ENCODE measurements around the gene MLC1.

MLC1 gene

DNA sequence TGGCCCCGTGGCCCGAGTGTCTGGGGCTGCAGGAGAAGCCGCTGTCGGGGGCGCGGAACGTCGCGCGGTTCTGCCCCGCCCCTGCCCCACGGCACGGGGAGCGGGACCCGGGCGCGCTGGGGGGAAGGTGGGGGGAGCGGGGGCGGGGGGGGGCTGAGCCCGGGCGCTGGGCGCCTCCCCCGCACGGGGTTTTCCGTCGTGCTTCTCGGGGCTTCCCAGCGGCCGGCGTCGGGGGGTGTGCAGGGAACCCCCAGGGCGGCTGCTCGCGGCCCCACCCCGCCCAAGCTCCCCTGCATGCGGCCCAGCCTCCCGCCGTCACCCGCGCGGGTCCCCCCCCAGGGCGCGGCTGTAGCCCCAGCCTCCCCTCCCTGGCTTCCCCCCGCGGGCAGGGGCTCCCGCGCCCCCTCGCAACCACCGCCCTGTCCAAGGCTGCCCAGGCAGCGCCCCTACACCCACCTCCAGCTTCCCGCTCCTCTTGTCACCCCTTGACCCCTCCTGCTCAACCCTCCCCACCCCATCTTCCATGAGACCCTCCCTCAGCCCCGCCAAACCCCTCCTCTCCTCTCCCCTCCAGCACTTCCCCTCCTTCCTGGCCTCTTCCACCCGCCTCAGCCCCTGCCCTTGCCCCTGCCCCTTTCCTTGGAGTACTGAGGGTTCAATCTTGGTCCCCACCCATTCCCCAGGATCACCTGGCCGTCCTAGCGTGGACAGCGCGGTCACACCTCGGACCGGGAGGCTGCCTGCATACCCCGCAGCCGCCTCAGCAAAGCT, 74.4 kb downstream of the MLC1 start:
- TF ChIP-seq GATA1 (IDR thresholded peaks at IDR 0.05; ENCODE audit: low read depth, low read length) (no peak), POLR2A (IDR thresholded peaks at IDR 0.05; ENCODE audit: low read length) (no peak)
- DNase-seq = no peak

DNA sequence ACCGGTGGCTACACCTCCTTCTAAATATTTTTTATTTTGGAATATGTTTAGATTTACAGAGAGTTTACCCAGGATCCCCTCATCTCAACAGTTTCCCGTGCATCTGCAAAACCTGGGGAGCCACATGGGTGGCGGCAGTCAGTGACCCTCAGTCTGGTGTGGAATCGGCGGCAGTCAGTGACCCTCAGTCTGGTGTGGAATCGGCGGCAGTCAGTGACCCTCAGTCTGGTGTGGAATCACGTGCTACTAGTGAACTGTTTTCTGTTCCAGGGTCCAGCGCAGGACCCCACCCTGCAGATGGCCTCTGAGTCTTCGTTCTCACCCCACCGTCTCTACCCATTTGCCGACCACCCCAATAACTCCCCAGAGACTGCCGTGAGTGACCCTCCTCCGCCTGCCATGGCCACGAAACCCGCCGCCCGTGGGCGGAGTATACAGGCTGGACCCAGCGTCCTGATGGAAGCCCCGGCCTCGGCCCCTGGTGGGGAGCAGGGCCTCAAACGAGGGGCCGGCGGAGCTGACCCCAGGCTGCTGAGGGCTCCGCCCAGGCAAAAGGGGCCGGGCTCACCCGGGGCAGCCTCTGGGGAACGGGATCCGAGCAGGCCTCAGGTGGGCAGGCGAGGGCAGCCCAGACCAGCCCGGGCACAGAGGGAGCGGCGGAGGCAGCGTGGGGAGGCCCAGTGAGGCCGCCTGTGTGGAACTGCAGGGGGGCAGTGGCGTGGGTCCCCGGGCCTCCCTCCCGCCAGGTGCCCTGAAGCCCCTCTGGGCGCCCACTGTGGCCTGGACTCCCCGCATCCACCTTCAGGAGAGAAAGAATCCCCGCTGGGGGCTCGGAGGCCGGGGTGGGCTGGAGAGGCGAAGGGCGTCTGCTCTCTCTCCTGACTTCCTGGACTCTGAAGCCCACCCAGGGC, 75.2 kb downstream of the MLC1 start:
- TF ChIP-seq POLR2A (IDR thresholded peaks at IDR 0.05; ENCODE audit: low read length) = no peak
- no peak for TF ChIP-seq GATA1 (IDR thresholded peaks at IDR 0.05; ENCODE audit: low read depth, low read length)
- no peak for DNase-seq

All from erythroblast (primary cell).